ENCODE data around the gene CRYGB.

CRYGB gene

GRCh38 chr2:208093128-208093527 lies 52.8 kb downstream of the CRYGB start:
- peaks cover 10% of the 10 kb centered on the region for H3K27me3 ChIP-seq (ENCODE audit: insufficient read depth, low read length)
- H3K79me2 ChIP-seq (ENCODE audit: control insufficient read depth, insufficient read depth, low read length, unreplicated experiment), result no peaks in the 10 kb centered on the region
- H3K36me3 ChIP-seq (ENCODE audit: insufficient read depth, low read length), result no peaks in the 10 kb centered on the region
- no peak overlapping the region for H3K27ac ChIP-seq (ENCODE audit: low read depth, low read length)
- no peak overlapping the region for H2AFZ ChIP-seq (ENCODE audit: low read length, unreplicated experiment)
- no peaks in the 10 kb centered on the region for H3K4me1 ChIP-seq (ENCODE audit: control insufficient read depth, insufficient read depth, low read length, unreplicated experiment)
- H3K4me3 ChIP-seq (ENCODE audit: low read depth, low read length), result no peak overlapping the region
